Activated CD8-positive, alpha-beta memory T cell treated with anti-CD3 and anti-CD28 coated beads, Interleukin-2, amount 50 U/mL, for 1 hour (primary cell): Measurements from ENCODE around the gene UTS2R.
A peak's percentile ranks its signal among the peaks of the same experiment; 100 is the strongest.
"Not testable (repeated sequence)": the region's sequence is repeated elsewhere in the genome, so short reads cannot be mapped to it uniquely, and the experiment has no call there.

ENCODE experiments used
- DNase-seq: peaks from one replicate; pipeline ENCODE4 v3.0.0-alpha.2; 2020; ENCODE audit errors: extremely low read depth

UTS2R gene

GRCh38 chr17:82408288-82408937 lies 36.8 kb downstream of the UTS2R start:
- no peak for DNase-seq

GRCh38 chr17:82408938-82409318 lies 37.4 kb downstream of the UTS2R start:
- no peak for DNase-seq

GRCh38 chr17:82410014-82410716 lies 38.6 kb downstream of the UTS2R start:
- DNase-seq: no peak

- DNase-seq: no peak
These were observed 40.0 kb downstream of the UTS2R start for GRCh38 chr17:82411396-82412053.

GRCh38 chr17:82412081-82412480 lies 40.5 kb downstream of the UTS2R start:
- not testable (repeated sequence) for DNase-seq

GRCh38 chr17:82412535-82413520 lies 41.3 kb downstream of the UTS2R start:
- DNase-seq: no peak

- peak; percentile 37 for DNase-seq
These were observed 43.1 kb downstream of the UTS2R start for GRCh38 chr17:82414548-82415281.

GRCh38 chr17:82415336-82415735 lies 43.8 kb downstream of the UTS2R start:
- no peak for DNase-seq

- no peak for DNase-seq
These were observed 44.2 kb downstream of the UTS2R start for GRCh38 chr17:82415786-82416185.

- no peak for DNase-seq
These were observed 44.7 kb downstream of the UTS2R start for GRCh38 chr17:82416264-82416663.

- no peak for DNase-seq
These were observed 45.2 kb downstream of the UTS2R start for GRCh38 chr17:82416771-82417170.

GRCh38 chr17:82418001-82418986 lies 46.7 kb downstream of the UTS2R start, which contains the start of the genes HEXD and OGFOD3:
Gene HEXD (plus strand): TSS chr17:82418347. CDS start chr17:82419800, 1,453 bp downstream.
Gene OGFOD3 (minus strand): TSS chr17:82418586. CDS start chr17:82418485, 101 bp downstream.
- peak; percentile 50 for DNase-seq

- DNase-seq: no peak
These were observed 48.0 kb downstream of the UTS2R start for GRCh38 chr17:82419540-82419939.

- DNase-seq: no peak
These were observed 52.7 kb downstream of the UTS2R start for GRCh38 chr17:82424001-82424862.

GRCh38 chr17:82424863-82425159 lies 53.2 kb downstream of the UTS2R start:
- no peak for DNase-seq
